ENCODE data around the gene SCGB2A2. TPM values are rescaled to one million over a fixed set of nuclear protein-coding genes. Genes with fewer than 3 reads are reported as not detected.

SCGB2A2 gene
- polyA plus RNA-seq, 3 donors, result not detected

GRCh38 chr11:62298975-62299374, 29.0 kb downstream of the SCGB2A2 start, which contains the start of gene SCGB1D4:
SCGB1D4 (minus strand) TSS chr11:62299075; CDS start chr11:62299010, 65 bp downstream.
- DNase-seq (ENCODE audit: low read depth in 3 of 3, low spot score in 2 of 3), result no peak

DNA sequence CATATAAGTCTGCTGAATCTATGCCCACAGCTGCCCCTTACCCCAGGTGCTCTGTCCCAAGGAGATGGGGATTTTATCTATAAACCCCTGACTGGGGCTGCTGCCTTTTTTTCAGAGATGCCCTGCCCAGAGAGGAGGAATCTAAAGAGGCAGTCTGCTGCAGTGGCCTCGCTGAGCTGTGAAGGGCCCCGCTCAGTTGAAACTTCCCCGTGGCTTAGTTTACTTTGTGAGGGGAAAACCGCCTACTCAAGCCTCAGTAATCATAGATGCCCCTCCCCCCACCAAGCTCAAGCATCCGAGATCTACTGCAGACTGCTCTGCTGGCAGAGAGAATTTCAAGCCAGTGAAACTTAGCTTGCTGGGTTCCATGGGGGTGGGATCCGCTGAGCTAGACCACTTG, 36.3 kb downstream of the SCGB2A2 start:
- no peak for DNase-seq (ENCODE audit: low read depth in 3 of 3, low spot score in 2 of 3)

GRCh38 chr11:62307950-62308349, 38.0 kb downstream of the SCGB2A2 start:
- DNase-seq (ENCODE audit: low read depth in 3 of 3, low spot score in 2 of 3), result no peak

- no peak for DNase-seq (ENCODE audit: low read depth in 3 of 3, low spot score in 2 of 3)
Observed at GRCh38 chr11:62309991-62310390, 40.0 kb downstream of the SCGB2A2 start.

GRCh38 chr11:62315431-62315830, 45.5 kb downstream of the SCGB2A2 start:
- DNase-seq (ENCODE audit: low read depth in 3 of 3, low spot score in 2 of 3), result no peak

DNA sequence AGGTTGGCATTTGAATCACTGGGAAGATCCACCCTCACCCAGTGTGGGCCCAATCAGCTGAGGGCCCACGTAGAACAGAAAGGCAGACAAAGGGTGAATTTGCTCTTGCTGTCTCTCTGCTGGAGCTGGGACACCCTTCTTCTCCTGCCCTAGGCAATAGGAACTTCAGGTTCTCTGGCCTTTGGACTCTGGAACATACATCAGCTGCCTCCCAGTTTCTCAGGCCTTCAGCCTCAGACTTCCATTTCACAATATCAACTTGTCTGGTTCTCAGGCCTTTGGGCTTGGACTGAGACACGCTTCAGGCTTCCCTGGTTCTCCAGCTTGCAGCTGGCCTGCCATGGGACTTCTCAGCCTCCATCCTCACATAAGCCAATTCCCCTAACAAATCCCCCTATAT, 52.6 kb downstream of the SCGB2A2 start:
- DNase-seq (ENCODE audit: low read depth in 3 of 3, low spot score in 2 of 3), result no peak

Other genes starting within 250 kb of the SCGB2A2 start
- 10 to 100 TPM; 29.3 to 36.8 (median 29.8) TPM for gene INCENP, start 146.1 kb upstream of the SCGB2A2 start, polyA plus RNA-seq (ENCODE audit: insufficient read length in 3 of 3)
- not detected for gene SCGB1D1, start 79.9 kb upstream of the SCGB2A2 start, polyA plus RNA-seq (ENCODE audit: insufficient read length in 3 of 3)
- under 1 TPM in 2 of 3 donors, not detected in 1; 0.49 to 0.51 TPM for gene SCGB2A1, start 61.5 kb upstream of the SCGB2A2 start, polyA plus RNA-seq (ENCODE audit: insufficient read length in 3 of 3)
- gene SCGB1D2, start 27.9 kb upstream of the SCGB2A2 start, polyA plus RNA-seq (ENCODE audit: insufficient read length in 3 of 3), result 1 to 10 TPM; 2.3 to 2.5 (median 2.4) TPM
- gene SCGB1D4, start 28.9 kb downstream of the SCGB2A2 start, polyA plus RNA-seq (ENCODE audit: insufficient read length in 3 of 3), result not detected
- 10 to 100 TPM; 42.5 to 61.3 (median 56.1) TPM for gene ASRGL1, start 67.3 kb downstream of the SCGB2A2 start, polyA plus RNA-seq (ENCODE audit: insufficient read length in 3 of 3)
- gene SCGB1A1, start 148.9 kb downstream of the SCGB2A2 start, polyA plus RNA-seq (ENCODE audit: insufficient read length in 3 of 3), result not detected